H1 (cell line): Measurements from ENCODE around the gene ZMYM2. TPM values are rescaled to one million over a fixed set of nuclear protein-coding genes. Genes with fewer than 3 reads are reported as not detected.

Experiments
- CTCF ChIA-PET: fragments of 300-600 bp; sonication (Branson Sonifier 250); formaldehyde crosslinking; loops from one replicate; lab custom pipeline; 2021; ENCODE audit not compliant: partially characterized antibody; lab: Charles Lee
- POLR2A ChIA-PET: fragments of 300-600 bp; sonication (Branson Sonifier 250); formaldehyde crosslinking; loops from one replicate; lab custom pipeline; 2021; ENCODE audit warnings: inconsistent platforms; ENCODE audit not compliant: partially characterized antibody; lab: Charles Lee
- DNase-seq, 2 experiments: peaks; one replicate each; pipeline versions ENCODE4 v3.0.0 to v3.0.0-alpha.2; 2010 to 2022; ENCODE audit warnings: low spot score in 2 of 2, low read depth in 1 of 2, mixed read lengths in 1 of 2
- FAIRE-seq: peaks from 2 replicates; lab custom pipeline; 2011; peaks lifted over from hg19 to GRCh38; lab: Jason Lieb, UNC
- H2AFZ ChIP-seq: 2 replicates; pipeline ENCODE4 v1.8.1; 2012; ENCODE audit warnings: low read length, inconsistent platforms
- H2AK5ac ChIP-seq: 2 replicates; pipeline ENCODE4 v1.6.1; 2013; ENCODE audit warnings: low read depth, low read length
- H2BK120ac ChIP-seq: replicated peaks from 2 replicates; pipeline ENCODE3; 2013; ENCODE audit warnings: low read depth, low read length, inconsistent platforms
- H2BK12ac ChIP-seq: 2 replicates; pipeline ENCODE4 v1.6.1; 2013; ENCODE audit warnings: low read depth, low read length
- H2BK15ac ChIP-seq: 2 replicates; pipeline ENCODE4 v1.6.1; 2013; ENCODE audit warnings: low read length
- H2BK20ac ChIP-seq: 2 replicates; pipeline ENCODE4 v1.6.1; 2013; ENCODE audit warnings: low read length
- H2BK5ac ChIP-seq: 2 replicates; pipeline ENCODE4 v1.6.1; 2013; ENCODE audit warnings: low read depth, low read length
- H3K14ac ChIP-seq: 2 replicates; pipeline ENCODE4 v1.6.1; 2013; ENCODE audit warnings: inconsistent platforms; ENCODE audit not compliant: insufficient read length
- H3K18ac ChIP-seq: 2 replicates; pipeline ENCODE4 v1.6.1; 2013; ENCODE audit warnings: low read length; ENCODE audit errors: extremely low read depth
- H3K23ac ChIP-seq: 2 replicates; pipeline ENCODE4 v1.6.1; 2013; ENCODE audit warnings: inconsistent platforms; ENCODE audit not compliant: insufficient read length
- H3K23me2 ChIP-seq: 2 replicates; pipeline ENCODE4 v1.6.1; 2013; ENCODE audit warnings: low read depth, low read length
- H3K27ac ChIP-seq: 2 replicates; pipeline ENCODE4 v1.6.1; 2011; ENCODE audit warnings: low read depth, low read length, inconsistent platforms
- H3K27me3 ChIP-seq, 4 experiments: replicated peaks in 1 of 4; 1 replicate in 1 of 4; 2 replicates in 3 of 4; pipeline versions ENCODE4 v1.6.1 to v1.8.1; 2011 to 2013; ENCODE audit warnings: low read length in 3 of 4, mild to moderate bottlenecking in 3 of 4, inconsistent platforms in 2 of 4, mixed read lengths in 2 of 4, moderate library complexity in 1 of 4; ENCODE audit not compliant: control insufficient read depth in 3 of 4, insufficient read depth in 3 of 4; ENCODE audit errors: extremely low read depth in 1 of 4
- H3K36me3 ChIP-seq, 4 experiments: 2 replicates each; pipeline versions ENCODE4 v1.6.1 to v1.8.1; 2011 to 2013; ENCODE audit warnings: mild to moderate bottlenecking in 4 of 4, low read length in 3 of 4, moderate library complexity in 2 of 4, control low read depth in 1 of 4, inconsistent platforms in 1 of 4; ENCODE audit not compliant: insufficient read depth in 4 of 4, control insufficient read depth in 2 of 4
- H3K4ac ChIP-seq: replicated peaks from 2 replicates; pipeline ENCODE3; 2013; ENCODE audit warnings: low read length, low read depth, mixed read lengths, inconsistent platforms; ENCODE audit not compliant: insufficient read length
- H3K4me1 ChIP-seq, 4 experiments: replicated peaks in 1 of 4; 1 replicate in 1 of 4; 2 replicates in 3 of 4; pipeline versions ENCODE4 v1.6.1 to v1.8.1; 2011 to 2013; ENCODE audit warnings: low read length in 3 of 4, inconsistent platforms in 2 of 4, mixed read lengths in 1 of 4; ENCODE audit not compliant: insufficient read depth in 4 of 4, control insufficient read depth in 3 of 4
- H3K4me2 ChIP-seq, 2 experiments: 2 replicates each; pipeline versions ENCODE4 v1.6.1 to v1.8.1; 2011 to 2013; ENCODE audit warnings: low read depth in 2 of 2, low read length in 2 of 2, control low read depth in 1 of 2, inconsistent platforms in 1 of 2, mild to moderate bottlenecking in 1 of 2; ENCODE audit not compliant: insufficient read depth in 1 of 2
- H3K4me3 ChIP-seq, 4 experiments: fragments of 200-600, 300-600 bp in 1 of 4; sonication (generic), shearing (Covaris generic), sonication (Bioruptor Twin) in 1 of 4; 2 replicates each; pipeline versions ENCODE4 v1.5.1 to v1.8.1; 2011 to 2016; ENCODE audit warnings: low read length in 4 of 4, low read depth in 3 of 4, control low read depth in 2 of 4, inconsistent platforms in 2 of 4, mild to moderate bottlenecking in 2 of 4, mixed read lengths in 1 of 4, moderate library complexity in 1 of 4; ENCODE audit not compliant: insufficient read depth in 2 of 4; ENCODE audit errors: extremely low read depth in 1 of 4
- H3K56ac ChIP-seq: replicated peaks from 2 replicates; pipeline ENCODE3; 2013; ENCODE audit warnings: low read depth, mild to moderate bottlenecking, mixed read lengths, low read length, inconsistent platforms; ENCODE audit not compliant: insufficient read length
- H3K79me1 ChIP-seq: 2 replicates; pipeline ENCODE4 v1.6.1; 2013; ENCODE audit warnings: low read depth, low read length, control low read depth
- H3K79me2 ChIP-seq, 2 experiments: 2 replicates each; pipeline versions ENCODE4 v1.6.1 to v1.8.1; 2012 to 2013; ENCODE audit warnings: low read length in 2 of 2, mild to moderate bottlenecking in 2 of 2, inconsistent platforms in 1 of 2; ENCODE audit not compliant: insufficient read depth in 2 of 2, control insufficient read depth in 1 of 2
- H3K9ac ChIP-seq, 4 experiments: replicated peaks in 1 of 4; 1 replicate in 1 of 4; 2 replicates in 3 of 4; pipeline versions ENCODE4 v1.6.1 to v1.8.1; 2011 to 2013; ENCODE audit warnings: low read depth in 3 of 4, low read length in 3 of 4, control low read depth in 2 of 4, mild to moderate bottlenecking in 2 of 4, moderate library complexity in 2 of 4, inconsistent platforms in 1 of 4; ENCODE audit errors: extremely low read depth in 1 of 4
- H3K9me3 ChIP-seq, 2 experiments: 2 replicates each; pipeline versions ENCODE4 v1.6.1 to v1.8.1; 2012 to 2013; ENCODE audit warnings: mild to moderate bottlenecking in 2 of 2, moderate library complexity in 2 of 2, control low read depth in 1 of 2, inconsistent platforms in 1 of 2, low read depth in 1 of 2, low read length in 1 of 2, mixed read lengths in 1 of 2; ENCODE audit not compliant: insufficient read depth in 2 of 2
- H4K20me1 ChIP-seq, 2 experiments: replicated peaks in 1 of 2; 2 replicates each; pipeline versions ENCODE3 to v1.8.1; 2011 to 2013; ENCODE audit warnings: inconsistent platforms in 2 of 2, low read length in 2 of 2, mild to moderate bottlenecking in 1 of 2; ENCODE audit not compliant: insufficient read depth in 2 of 2, control insufficient read depth in 1 of 2
- H4K5ac ChIP-seq: 2 replicates; pipeline ENCODE4 v1.6.1; 2013; ENCODE audit warnings: low read length, low read depth, mixed read lengths, inconsistent platforms; ENCODE audit not compliant: insufficient read length
- H4K8ac ChIP-seq: 2 replicates; pipeline ENCODE4 v1.8.0; 2013; ENCODE audit warnings: mild to moderate bottlenecking, moderate library complexity, low read length, inconsistent platforms; ENCODE audit not compliant: insufficient read depth; ENCODE audit errors: extremely low read depth
- H4K91ac ChIP-seq: replicated peaks from 2 replicates; pipeline ENCODE3; 2013; ENCODE audit warnings: low read length, mixed read lengths, inconsistent platforms; ENCODE audit not compliant: insufficient read length
- CTCF ChIP-seq, 3 experiments: IDR thresholded peaks; 1 replicate in 2 of 3; 2 replicates in 1 of 3; pipeline versions ENCODE4 v1.5.1 to v1.6.1; 2011; ENCODE audit warnings: low read length in 3 of 3, mild to moderate bottlenecking in 3 of 3, inconsistent platforms in 2 of 3, low read depth in 1 of 3, moderate library complexity in 1 of 3; ENCODE audit not compliant: insufficient read depth in 1 of 3; ENCODE audit errors: control extremely low read depth in 1 of 3
- RAD21 ChIP-seq, 2 experiments: IDR thresholded peaks in 1 of 2; conservative IDR thresholded peaks in 1 of 2; 2 replicates each; pipeline ENCODE4 v1.6.1; 2011; ENCODE audit warnings: low read depth in 2 of 2, low read length in 2 of 2, improper control_type of control experiment in 1 of 2, inconsistent platforms in 1 of 2, mild to moderate bottlenecking in 1 of 2, moderate library complexity in 1 of 2
- SIRT6 ChIP-seq: IDR thresholded peaks from one replicate; pipeline ENCODE4 v1.7.1; 2012; ENCODE audit warnings: low read length, inconsistent platforms
- WGBS, 2 experiments: shearing (Covaris generic) in 1 of 2; methylation state at CpG; one replicate each; pipeline versions ENCODE4 v1.1.6 to v1.1.7; 2013 to 2015; ENCODE audit warnings: low lambda C conversion rate in 2 of 2, mixed read lengths in 2 of 2, inconsistent platforms in 1 of 2, low coverage in 1 of 2, missing lambda C conversion rate in 1 of 2; ENCODE audit not compliant: insufficient replicate concordance in 2 of 2, insufficient coverage in 1 of 2, insufficient read length in 1 of 2; ENCODE audit errors: extremely low coverage in 1 of 2, missing lambda C conversion rate in 1 of 2; 5-methylcytosine and 5-hydroxymethylcytosine counted together
- polyA plus RNA-seq, 7 experiments: library from polyadenylated mRNA; depleted of rRNA in 3 of 7; stranded (reverse) in 5 of 7; unstranded in 2 of 7; fragments of >200 nt in 5 of 7; fragments of 200-250 nt in 2 of 7; gene quantifications; 1 replicate in 5 of 7; 2 replicates in 1 of 7; 4 replicates in 1 of 7; pipeline versions ENCODE4 v1.2.1 to v1.2.3, GENCODE V29; 2011 to 2013; ENCODE audit warnings: missing spikeins in 2 of 7, mixed read lengths in 2 of 7
- total RNA-seq: library from RNA; stranded (reverse); fragmentation: NEBNext Ultra II Directional; extraction: Animal tissue kit (Norgen Biotek cat#: 25700); gene quantifications from 2 replicates; pipeline ENCODE4 v1.2.1, GENCODE V29; 2021

The ZMYM2 gene
- total and polyA plus RNA-seq, 2 of the 8 experiments (the other 6 are each of a cell fraction or from before 2014, with no cell fraction given), result 41.2 to 159 TPM

- H3K4me3 ChIP-seq, result no peak overlapping the region
- no peaks in the 10 kb centered on the region for H3K27me3 ChIP-seq
- H3K4me1 ChIP-seq, result no peaks in the 10 kb centered on the region
- no peak overlapping the region for H3K23ac ChIP-seq
- H3K18ac ChIP-seq, result no peak overlapping the region
- no peak overlapping the region for H4K8ac ChIP-seq
- no peak overlapping the region for H3K14ac ChIP-seq
- H3K79me2 ChIP-seq, result no peaks in the 10 kb centered on the region
- H3K9ac ChIP-seq, result no peak overlapping the region
- H2BK120ac ChIP-seq, result no peak overlapping the region
- no peak overlapping the region for H2AK5ac ChIP-seq
- no peaks in the 10 kb centered on the region for H3K9me3 ChIP-seq
- H4K91ac ChIP-seq, result no peak overlapping the region
- 0 out of 2 replicates have a peak overlapping the region, but pooled peaks have one; percentile 55 for H2AFZ ChIP-seq
- H4K5ac ChIP-seq, result no peak overlapping the region
- no peak overlapping the region for H2BK15ac ChIP-seq
- H3K79me1 ChIP-seq, result no peaks in the 10 kb centered on the region
- no peaks in the 10 kb centered on the region for H3K23me2 ChIP-seq
- H4K20me1 ChIP-seq, result no peaks in the 10 kb centered on the region
- no peak overlapping the region for H3K4me2 ChIP-seq
- no peak overlapping the region for H2BK12ac ChIP-seq
- no peak overlapping the region for H3K27ac ChIP-seq
- no peak overlapping the region for H2BK20ac ChIP-seq
- TF ChIP-seq SIRT6 (no peak), RAD21 (IDR thresholded peaks at IDR 0.05 in 1 of 2, conservative IDR thresholded peaks at IDR 0.05 in 1 of 2; ENCODE audit: low read depth in 2 of 2, low read length in 2 of 2) (peak; percentile 39 to 45), CTCF (IDR thresholded peaks at IDR 0.05; ENCODE audit: control extremely low read depth in 1 of 3, insufficient read depth in 1 of 3, low read depth in 1 of 3, low read length in 3 of 3) (peak in 2 of 3 experiments; percentile 12 to 44; a peak in 2 of 4 replicates)
- peak; percentile 42 for FAIRE-seq
- POLR2A ChIA-PET, result interaction anchor here (1.2 kb wide), 1 partner anchor 28 kb away, joined by 3 read pairs; no protein-coding TSS in a partner anchor
- CTCF ChIA-PET, result interaction anchor here (0.5 to 2.2 kb wide), 15 partner anchors 9 to 330 kb away, joined by 3 to 7 read pairs (median 3); no protein-coding TSS in a partner anchor
- no peaks in the 10 kb centered on the region for H3K36me3 ChIP-seq
- no peak overlapping the region for H3K56ac ChIP-seq
- no peak for DNase-seq
- H2BK5ac ChIP-seq, result no peak overlapping the region
- WGBS, 2 experiments, result 75% methylated on average over 4 of the region's 4 CpGs; no CpG with 5 or more reads in 1 of the 2 experiments
- H3K4ac ChIP-seq, result no peak overlapping the region
Measured at GRCh38 chr13:19927117-19927748, 31.3 kb upstream of the ZMYM2 start.
